WTC11 (cell line): ENCODE results near the gene CRELD2. TPM values are rescaled to one million over a fixed set of nuclear protein-coding genes. Genes with fewer than 3 reads are reported as not detected.

Source experiments
- ATAC-seq: fragments of 200-7000 bp; cut with Tn5 transposase; 2 replicates; pipeline ENCODE4 v1.10.0; 2021; ENCODE audit warnings: mild to moderate bottlenecking, moderate library complexity
- CTCF ChIA-PET: fragments of 300-600 bp; sonication (Branson Sonifier 250); formaldehyde crosslinking; loops from one replicate; lab custom pipeline; 2021; ENCODE audit warnings: antibody characterized with exemption; lab: Charles Lee
- POLR2A ChIA-PET: fragments of 350-600 bp; sonication (Branson Sonifier 250); formaldehyde crosslinking; loops from one replicate; lab custom pipeline; 2021; ENCODE audit warnings: antibody characterized with exemption; lab: Charles Lee
- DNase-seq: peaks from one replicate; pipeline ENCODE4 v3.0.0; 2021; ENCODE audit warnings: low spot score
- H3K27ac Mint-ChIP-seq: 2 replicates; pipeline ENCODE4 v1.8.0; 2021; ENCODE audit warnings: mixed read lengths
- H3K27me3 Mint-ChIP-seq: 2 replicates; pipeline ENCODE4 v1.8.0; 2021; ENCODE audit warnings: low read depth, mild to moderate bottlenecking, moderate library complexity, mixed read lengths
- H3K36me3 Mint-ChIP-seq: 2 replicates; pipeline ENCODE4 v1.8.0; 2021; ENCODE audit warnings: mixed read lengths
- H3K4me1 Mint-ChIP-seq: 2 replicates; pipeline ENCODE4 v1.8.0; 2022; ENCODE audit warnings: mixed read lengths
- H3K4me3 Mint-ChIP-seq: 2 replicates; pipeline ENCODE4 v1.8.0; 2021; ENCODE audit warnings: mild to moderate bottlenecking, moderate library complexity, mixed read lengths
- H3K9me3 Mint-ChIP-seq: 2 replicates; pipeline ENCODE4 v1.8.0; 2021; ENCODE audit warnings: mixed read lengths
- ATF1 ChIP-seq: sonication (generic); formaldehyde crosslinking; IDR thresholded peaks from 2 replicates; pipeline ENCODE4 v1.8.1; 2023; ENCODE audit warnings: mild to moderate bottlenecking, moderate library complexity, missing genetic modification reagents
- CREM ChIP-seq: sonication (generic); formaldehyde crosslinking; IDR thresholded peaks from 2 replicates; pipeline ENCODE4 v1.8.1; 2022; ENCODE audit warnings: mild to moderate bottlenecking, missing genetic modification reagents, moderate library complexity
- ESRRA ChIP-seq: sonication (generic); formaldehyde crosslinking; IDR thresholded peaks from 2 replicates; pipeline ENCODE4 v1.8.1; 2022; ENCODE audit warnings: mild to moderate bottlenecking, missing genetic modification reagents, borderline replicate concordance
- GABPB1 ChIP-seq: sonication (generic); formaldehyde crosslinking; IDR thresholded peaks from 2 replicates; pipeline ENCODE4 v1.8.1; 2023; ENCODE audit warnings: mild to moderate bottlenecking, missing genetic modification reagents
- MXD4 ChIP-seq: fragments of 250-450 bp; sonication (Bioruptor Pico); IDR thresholded peaks from 2 replicates; pipeline ENCODE4 v1.8.0; 2021; ENCODE audit warnings: mild to moderate bottlenecking, moderate library complexity, borderline replicate concordance
- SMAD3 ChIP-seq: sonication (generic); formaldehyde crosslinking; IDR thresholded peaks from 2 replicates; pipeline ENCODE4 v1.8.0; 2022; ENCODE audit warnings: missing genetic modification reagents, mild to moderate bottlenecking, borderline replicate concordance
- TEAD4 ChIP-seq: sonication (generic); formaldehyde crosslinking; IDR thresholded peaks from 2 replicates; pipeline ENCODE4 v1.8.0; 2022; ENCODE audit warnings: mild to moderate bottlenecking, missing genetic modification reagents
- ZNF232 ChIP-seq: sonication (generic); formaldehyde crosslinking; IDR thresholded peaks from 2 replicates; pipeline ENCODE4 v1.8.0; 2022; ENCODE audit warnings: mild to moderate bottlenecking, missing genetic modification reagents
- ZNF416 ChIP-seq: fragments of 250-450 bp; sonication (Bioruptor Pico); IDR thresholded peaks from 2 replicates; pipeline ENCODE4 v1.9.0; 2021; ENCODE audit warnings: mild to moderate bottlenecking, inconsistent platforms
- total RNA-seq: library from RNA; stranded (reverse); gene quantifications from 3 replicates; pipeline ENCODE4 v1.2.3, GENCODE V29; 2021
- TF ChIP-seq, protein P1 (sequence below): sonication (generic); formaldehyde crosslinking; IDR thresholded peaks from 2 replicates; pipeline ENCODE4 v1.8.1; 2022; ENCODE audit warnings: missing genetic modification reagents, borderline replicate concordance
- TF ChIP-seq, protein P2 (sequence below): sonication (generic); formaldehyde crosslinking; conservative IDR thresholded peaks from 2 replicates; pipeline ENCODE4 v1.8.1; 2023; ENCODE audit warnings: mild to moderate bottlenecking, low read depth, missing genetic modification reagents, moderate library complexity
- TF ChIP-seq, protein P3 (sequence below): fragments of 250-450 bp; sonication (Bioruptor Pico); IDR thresholded peaks from 2 replicates; pipeline ENCODE4 v1.9.0; 2021; ENCODE audit warnings: moderate library complexity, mild to moderate bottlenecking, inconsistent platforms, borderline replicate concordance
- TF ChIP-seq, protein P4 (sequence below): sonication (generic); formaldehyde crosslinking; IDR thresholded peaks from 2 replicates; pipeline ENCODE4 v1.8.1; 2023; ENCODE audit warnings: mild to moderate bottlenecking, missing genetic modification reagents, borderline replicate concordance
- TF ChIP-seq, protein P5 (sequence below): fragments of 250-450 bp; sonication (Bioruptor Pico); IDR thresholded peaks from 2 replicates; pipeline ENCODE4 v1.8.0; 2021; ENCODE audit warnings: mild to moderate bottlenecking

The CRELD2 gene
- total RNA-seq, 1 experiment from 2014 or later = 42.8 TPM

DNA sequence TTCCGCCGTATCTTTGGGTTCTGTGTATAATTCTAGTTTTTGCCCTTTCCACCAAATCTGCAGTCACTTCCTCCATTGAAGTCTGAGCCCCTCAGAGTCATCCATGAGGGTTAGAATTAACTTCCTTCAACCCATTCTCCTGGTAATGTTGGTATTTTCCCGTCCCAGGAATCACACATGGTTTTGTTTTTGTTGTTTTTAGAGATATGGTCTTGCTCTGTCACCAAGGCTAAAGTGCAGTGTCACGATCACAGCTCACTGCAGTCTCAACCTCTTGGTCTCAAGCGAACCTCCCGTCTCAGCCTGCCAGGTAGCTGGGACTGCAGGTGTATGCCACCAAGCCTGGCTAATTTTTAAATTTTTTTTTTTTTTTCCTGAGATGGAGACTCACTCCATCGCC is 46.1 kb upstream of the CRELD2 start:
- ATAC-seq (no peak), DNase-seq (no peak)
- Mint-ChIP-seq H3K9me3 (peaks cover 21% of the 10 kb centered on the region), H3K4me1 (peaks cover 3% of the 10 kb centered on the region), H3K27ac (no peak overlapping the region), H3K36me3 (peaks cover 46% of the 10 kb centered on the region), H3K4me3 (no peak overlapping the region), H3K27me3 (no peaks in the 10 kb centered on the region)
- TF ChIP-seq CREM (no peak), ESRRA (no peak), TEAD4 (CRISPR knock-in tag) (no peak), MXD4 (CRISPR knock-in tag) (no peak), ZNF416 (no peak), ATF1 (CRISPR knock-in tag) (no peak), SMAD3 (CRISPR knock-in tag) (no peak), ZNF232 (CRISPR knock-in tag) (no peak), GABPB1 (no peak)
- TF ChIP-seq, protein P1, sequence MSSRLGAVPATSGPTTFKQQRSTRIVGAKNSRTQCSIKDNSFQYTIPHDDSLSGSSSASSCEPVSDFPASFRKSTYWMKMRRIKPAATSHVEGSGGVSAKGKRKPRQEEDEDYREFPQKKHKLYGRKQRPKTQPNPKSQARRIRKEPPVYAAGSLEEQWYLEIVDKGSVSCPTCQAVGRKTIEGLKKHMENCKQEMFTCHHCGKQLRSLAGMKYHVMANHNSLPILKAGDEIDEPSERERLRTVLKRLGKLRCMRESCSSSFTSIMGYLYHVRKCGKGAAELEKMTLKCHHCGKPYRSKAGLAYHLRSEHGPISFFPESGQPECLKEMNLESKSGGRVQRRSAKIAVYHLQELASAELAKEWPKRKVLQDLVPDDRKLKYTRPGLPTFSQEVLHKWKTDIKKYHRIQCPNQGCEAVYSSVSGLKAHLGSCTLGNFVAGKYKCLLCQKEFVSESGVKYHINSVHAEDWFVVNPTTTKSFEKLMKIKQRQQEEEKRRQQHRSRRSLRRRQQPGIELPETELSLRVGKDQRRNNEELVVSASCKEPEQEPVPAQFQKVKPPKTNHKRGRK (CRISPR knock-in tag) = no peak
- TF ChIP-seq, protein P2, sequence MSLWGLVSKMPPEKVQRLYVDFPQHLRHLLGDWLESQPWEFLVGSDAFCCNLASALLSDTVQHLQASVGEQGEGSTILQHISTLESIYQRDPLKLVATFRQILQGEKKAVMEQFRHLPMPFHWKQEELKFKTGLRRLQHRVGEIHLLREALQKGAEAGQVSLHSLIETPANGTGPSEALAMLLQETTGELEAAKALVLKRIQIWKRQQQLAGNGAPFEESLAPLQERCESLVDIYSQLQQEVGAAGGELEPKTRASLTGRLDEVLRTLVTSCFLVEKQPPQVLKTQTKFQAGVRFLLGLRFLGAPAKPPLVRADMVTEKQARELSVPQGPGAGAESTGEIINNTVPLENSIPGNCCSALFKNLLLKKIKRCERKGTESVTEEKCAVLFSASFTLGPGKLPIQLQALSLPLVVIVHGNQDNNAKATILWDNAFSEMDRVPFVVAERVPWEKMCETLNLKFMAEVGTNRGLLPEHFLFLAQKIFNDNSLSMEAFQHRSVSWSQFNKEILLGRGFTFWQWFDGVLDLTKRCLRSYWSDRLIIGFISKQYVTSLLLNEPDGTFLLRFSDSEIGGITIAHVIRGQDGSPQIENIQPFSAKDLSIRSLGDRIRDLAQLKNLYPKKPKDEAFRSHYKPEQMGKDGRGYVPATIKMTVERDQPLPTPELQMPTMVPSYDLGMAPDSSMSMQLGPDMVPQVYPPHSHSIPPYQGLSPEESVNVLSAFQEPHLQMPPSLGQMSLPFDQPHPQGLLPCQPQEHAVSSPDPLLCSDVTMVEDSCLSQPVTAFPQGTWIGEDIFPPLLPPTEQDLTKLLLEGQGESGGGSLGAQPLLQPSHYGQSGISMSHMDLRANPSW (CRISPR knock-in tag) = no peak
- TF ChIP-seq, protein P3, sequence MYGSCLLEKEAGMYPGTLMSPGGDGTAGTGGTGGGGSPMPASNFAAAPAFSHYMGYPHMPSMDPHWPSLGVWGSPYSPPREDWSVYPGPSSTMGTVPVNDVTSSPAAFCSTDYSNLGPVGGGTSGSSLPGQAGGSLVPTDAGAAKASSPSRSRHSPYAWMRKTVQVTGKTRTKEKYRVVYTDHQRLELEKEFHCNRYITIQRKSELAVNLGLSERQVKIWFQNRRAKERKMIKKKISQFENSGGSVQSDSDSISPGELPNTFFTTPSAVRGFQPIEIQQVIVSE (CRISPR knock-in tag) = no peak
- TF ChIP-seq, protein P4, sequence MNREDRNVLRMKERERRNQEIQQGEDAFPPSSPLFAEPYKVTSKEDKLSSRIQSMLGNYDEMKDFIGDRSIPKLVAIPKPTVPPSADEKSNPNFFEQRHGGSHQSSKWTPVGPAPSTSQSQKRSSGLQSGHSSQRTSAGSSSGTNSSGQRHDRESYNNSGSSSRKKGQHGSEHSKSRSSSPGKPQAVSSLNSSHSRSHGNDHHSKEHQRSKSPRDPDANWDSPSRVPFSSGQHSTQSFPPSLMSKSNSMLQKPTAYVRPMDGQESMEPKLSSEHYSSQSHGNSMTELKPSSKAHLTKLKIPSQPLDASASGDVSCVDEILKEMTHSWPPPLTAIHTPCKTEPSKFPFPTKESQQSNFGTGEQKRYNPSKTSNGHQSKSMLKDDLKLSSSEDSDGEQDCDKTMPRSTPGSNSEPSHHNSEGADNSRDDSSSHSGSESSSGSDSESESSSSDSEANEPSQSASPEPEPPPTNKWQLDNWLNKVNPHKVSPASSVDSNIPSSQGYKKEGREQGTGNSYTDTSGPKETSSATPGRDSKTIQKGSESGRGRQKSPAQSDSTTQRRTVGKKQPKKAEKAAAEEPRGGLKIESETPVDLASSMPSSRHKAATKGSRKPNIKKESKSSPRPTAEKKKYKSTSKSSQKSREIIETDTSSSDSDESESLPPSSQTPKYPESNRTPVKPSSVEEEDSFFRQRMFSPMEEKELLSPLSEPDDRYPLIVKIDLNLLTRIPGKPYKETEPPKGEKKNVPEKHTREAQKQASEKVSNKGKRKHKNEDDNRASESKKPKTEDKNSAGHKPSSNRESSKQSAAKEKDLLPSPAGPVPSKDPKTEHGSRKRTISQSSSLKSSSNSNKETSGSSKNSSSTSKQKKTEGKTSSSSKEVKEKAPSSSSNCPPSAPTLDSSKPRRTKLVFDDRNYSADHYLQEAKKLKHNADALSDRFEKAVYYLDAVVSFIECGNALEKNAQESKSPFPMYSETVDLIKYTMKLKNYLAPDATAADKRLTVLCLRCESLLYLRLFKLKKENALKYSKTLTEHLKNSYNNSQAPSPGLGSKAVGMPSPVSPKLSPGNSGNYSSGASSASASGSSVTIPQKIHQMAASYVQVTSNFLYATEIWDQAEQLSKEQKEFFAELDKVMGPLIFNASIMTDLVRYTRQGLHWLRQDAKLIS (CRISPR knock-in tag) = no peak
- TF ChIP-seq, protein P5, sequence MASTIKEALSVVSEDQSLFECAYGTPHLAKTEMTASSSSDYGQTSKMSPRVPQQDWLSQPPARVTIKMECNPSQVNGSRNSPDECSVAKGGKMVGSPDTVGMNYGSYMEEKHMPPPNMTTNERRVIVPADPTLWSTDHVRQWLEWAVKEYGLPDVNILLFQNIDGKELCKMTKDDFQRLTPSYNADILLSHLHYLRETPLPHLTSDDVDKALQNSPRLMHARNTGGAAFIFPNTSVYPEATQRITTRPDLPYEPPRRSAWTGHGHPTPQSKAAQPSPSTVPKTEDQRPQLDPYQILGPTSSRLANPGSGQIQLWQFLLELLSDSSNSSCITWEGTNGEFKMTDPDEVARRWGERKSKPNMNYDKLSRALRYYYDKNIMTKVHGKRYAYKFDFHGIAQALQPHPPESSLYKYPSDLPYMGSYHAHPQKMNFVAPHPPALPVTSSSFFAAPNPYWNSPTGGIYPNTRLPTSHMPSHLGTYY (CRISPR knock-in tag) = no peak
- CTCF ChIA-PET = no interaction called here
- POLR2A ChIA-PET = no interaction called here

- H3K4me3 Mint-ChIP-seq = no peak overlapping the region
- no peaks in the 10 kb centered on the region for H3K4me1 Mint-ChIP-seq
- peaks cover 45% of the 10 kb centered on the region for H3K36me3 Mint-ChIP-seq
- no peak for DNase-seq
- peaks cover 23% of the 10 kb centered on the region for H3K9me3 Mint-ChIP-seq
- no peaks in the 10 kb centered on the region for H3K27me3 Mint-ChIP-seq
- ChIA-PET CTCF (interaction anchor here (0.8 kb wide), 1 partner anchor 157 kb away, joined by 3 read pairs; no protein-coding TSS in a partner anchor), POLR2A (interaction anchor here (0.5 kb wide), 1 partner anchor 30 kb away, joined by 4 read pairs; no protein-coding TSS in a partner anchor)
- TF ChIP-seq ZNF416 = no peak
- ATAC-seq = no peak
- H3K27ac Mint-ChIP-seq = peak overlapping the region; percentile 58
Measured at GRCh38 chr22:49873228-49873940, 45.0 kb upstream of the CRELD2 start.
